ENCODE data around the gene KRT86.

The KRT86 gene

GRCh38 chr12:52327052-52327829, 52.8 kb downstream of the KRT86 start (continued):
- no peak for TF ChIP-seq ZNF76 (tag by site-specific recombination; IDR thresholded peaks at IDR 0.05; ENCODE audit: borderline replicate concordance, low read depth)
- TF ChIP-seq ZNF266 (tag by site-specific recombination; IDR thresholded peaks at IDR 0.05; ENCODE audit: low read depth): no peak
- 0 out of 2 replicates have a peak, but pooled peaks have one; percentile 37 for TF ChIP-seq ZBTB8A (tag by site-specific recombination; IDR thresholded peaks at IDR 0.05)
- TF ChIP-seq ZBTB21 (tag by site-specific recombination; IDR thresholded peaks at IDR 0.05): no peak
- no peak for TF ChIP-seq ZNF48 (tag by site-specific recombination; IDR thresholded peaks at IDR 0.05)
- peak; percentile 95 for TF ChIP-seq ZNF660 (tag by site-specific recombination; IDR thresholded peaks at IDR 0.05)
- no peak for TF ChIP-seq PRDM10 (tag by site-specific recombination; IDR thresholded peaks at IDR 0.05)
- no peak for TF ChIP-seq GLIS2 (tag by site-specific recombination; IDR thresholded peaks at IDR 0.05)
- no peak for TF ChIP-seq ZNF621 (tag by site-specific recombination; IDR thresholded peaks at IDR 0.05)
- TF ChIP-seq ZNF776 (tag by site-specific recombination; IDR thresholded peaks at IDR 0.05; ENCODE audit: borderline replicate concordance): no peak
- no peak for TF ChIP-seq ZNF324 (tag by site-specific recombination; IDR thresholded peaks at IDR 0.05)
- no peak for TF ChIP-seq WT1 (tag by site-specific recombination; IDR thresholded peaks at IDR 0.05)
- peak; percentile 73; the same call in 1 of the 2 replicates for TF ChIP-seq ZSCAN30 (tag by site-specific recombination; IDR thresholded peaks at IDR 0.05)
- 0 out of 2 replicates have a peak, but pooled peaks have one; percentile 14 for TF ChIP-seq GLIS1 (tag by site-specific recombination; IDR thresholded peaks at IDR 0.05)
- TF ChIP-seq ZNF791 (tag by site-specific recombination; IDR thresholded peaks at IDR 0.05): no peak
- no peak for TF ChIP-seq ZNF354C (tag by site-specific recombination; IDR thresholded peaks at IDR 0.05; ENCODE audit: borderline replicate concordance, low read depth)
- TF ChIP-seq RBAK (tag by site-specific recombination; IDR thresholded peaks at IDR 0.05): no peak
- no peak for TF ChIP-seq ZNF843 (tag by site-specific recombination; IDR thresholded peaks at IDR 0.05)
- 0 out of 2 replicates have a peak, but pooled peaks have one; percentile 55 for TF ChIP-seq ZFP37 (tag by site-specific recombination; IDR thresholded peaks at IDR 0.05)
- no peak for TF ChIP-seq EGR2 (tag by site-specific recombination; IDR thresholded peaks at IDR 0.05; ENCODE audit: low read depth)
- TF ChIP-seq ZNF449 (tag by site-specific recombination; IDR thresholded peaks at IDR 0.05): no peak
- TF ChIP-seq ZNF501 (tag by site-specific recombination; IDR thresholded peaks at IDR 0.05): 0 out of 2 replicates have a peak, but pooled peaks have one; percentile 55
- TF ChIP-seq ZNF169 (tag by site-specific recombination; IDR thresholded peaks at IDR 0.05): no peak
- peak; percentile 90 for TF ChIP-seq ZNF768 (tag by site-specific recombination; IDR thresholded peaks at IDR 0.05)
- 0 out of 2 replicates have a peak, but pooled peaks have one; percentile 23 for TF ChIP-seq ZNF335 (tag by site-specific recombination; conservative IDR thresholded peaks at IDR 0.05)
- TF ChIP-seq BCL6B (tag by site-specific recombination; IDR thresholded peaks at IDR 0.05): no peak
- TF ChIP-seq ZNF555 (tag by site-specific recombination; conservative IDR thresholded peaks at IDR 0.05): no peak
- no peak for TF ChIP-seq REST (tag by site-specific recombination; IDR thresholded peaks at IDR 0.05)
- TF ChIP-seq ZNF561 (tag by site-specific recombination; IDR thresholded peaks at IDR 0.05; ENCODE audit: borderline replicate concordance): no peak
- TF ChIP-seq BCL11A (tag by site-specific recombination; IDR thresholded peaks at IDR 0.05; ENCODE audit: low read depth): no peak
- TF ChIP-seq ZNF174 (tag by site-specific recombination; IDR thresholded peaks at IDR 0.05): no peak
